ENCODE measurements around the gene AMMECR1L.

Gene AMMECR1L

DNA sequence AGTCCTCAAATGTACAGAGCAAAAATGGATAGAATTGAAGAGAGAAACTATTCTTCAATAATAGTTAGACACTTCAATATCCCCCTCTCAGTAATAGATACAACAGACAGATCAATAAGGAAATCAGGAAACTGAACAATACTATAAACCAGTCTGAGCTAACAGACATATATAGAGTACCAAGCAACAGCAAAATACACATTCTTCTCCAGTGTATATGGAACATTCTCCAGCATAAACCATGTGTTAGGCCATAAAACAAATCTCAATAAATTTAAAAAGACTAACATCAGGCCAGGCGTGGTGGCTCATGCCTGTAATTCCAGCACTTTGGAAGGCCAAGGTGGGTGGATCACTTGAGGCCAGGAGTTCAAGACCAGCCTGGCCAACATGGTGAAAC, 43.7 kb upstream of the AMMECR1L start:
- Histone ChIP-seq H4K20me1 (ENCODE audit: insufficient read depth, low read length, poor library complexity, severe bottlenecking) (no peaks in the 10 kb centered on the region), H3F3A (ENCODE audit: low read depth) (no peaks in the 10 kb centered on the region), H3K9me2 (replicated peaks; ENCODE audit: low read depth, low read length) (no peaks in the 10 kb centered on the region), H3K4me3 (ENCODE audit: low read length, poor library complexity, severe bottlenecking) (no peak overlapping the region), H2AFZ (ENCODE audit: low read length) (no peak overlapping the region), H3K79me2 (ENCODE audit: insufficient read depth, low read length) (no peaks in the 10 kb centered on the region), H3K4me1 (ENCODE audit: insufficient read depth, low read length, poor library complexity, severe bottlenecking) (no peaks in the 10 kb centered on the region), H3K9me3 (ENCODE audit: insufficient read depth, low read depth, low read length) (no peaks in the 10 kb centered on the region), H3K36me3 (ENCODE audit: insufficient read depth, low read length) (no peaks in the 10 kb centered on the region), H3K4me2 (ENCODE audit: low read depth, low read length, poor library complexity, severe bottlenecking) (no peak overlapping the region), H3K9ac (ENCODE audit: low read depth, low read length, poor library complexity, severe bottlenecking) (no peak overlapping the region), H3K27me3 (ENCODE audit: insufficient read depth, low read length, poor library complexity, severe bottlenecking) (no peaks in the 10 kb centered on the region)
- TF ChIP-seq EZH2phosphoT487 (IDR thresholded peaks at IDR 0.05; ENCODE audit: borderline replicate concordance) (no peak), CTCF (conservative IDR thresholded peaks at IDR 0.05; ENCODE audit: low read length) (no peak)

DNA sequence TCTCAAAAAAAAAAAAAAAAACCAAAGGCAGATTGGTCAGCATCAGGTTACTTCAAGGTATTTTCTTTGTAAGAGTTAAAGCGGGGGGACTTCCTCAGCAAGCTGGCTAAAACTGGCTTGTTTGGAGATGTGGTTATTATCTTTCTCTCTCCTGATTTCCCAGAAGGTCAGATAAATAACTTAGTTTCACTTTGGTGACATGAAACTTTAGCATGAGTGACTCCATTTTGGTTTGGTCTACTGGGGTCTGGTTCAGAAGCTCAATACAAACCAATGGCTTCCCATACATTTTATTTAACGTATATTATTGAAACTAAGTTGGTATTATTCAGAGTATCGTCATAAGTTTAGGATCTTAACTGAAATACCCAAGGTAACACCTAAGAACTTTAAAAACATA, 41.6 kb upstream of the AMMECR1L start:
- no peaks in the 10 kb centered on the region for H3K27me3 ChIP-seq (ENCODE audit: insufficient read depth, low read length, poor library complexity, severe bottlenecking)
- no peaks in the 10 kb centered on the region for H3K4me1 ChIP-seq (ENCODE audit: insufficient read depth, low read length, poor library complexity, severe bottlenecking)
- no peak overlapping the region for H3K4me3 ChIP-seq (ENCODE audit: low read length, poor library complexity, severe bottlenecking)
- no peaks in the 10 kb centered on the region for H3K79me2 ChIP-seq (ENCODE audit: insufficient read depth, low read length)
- H3K9ac ChIP-seq (ENCODE audit: low read depth, low read length, poor library complexity, severe bottlenecking): no peak overlapping the region
- H4K20me1 ChIP-seq (ENCODE audit: insufficient read depth, low read length, poor library complexity, severe bottlenecking): no peaks in the 10 kb centered on the region
- no peaks in the 10 kb centered on the region for H3K9me2 ChIP-seq (replicated peaks; ENCODE audit: low read depth, low read length)
- H3K9me3 ChIP-seq (ENCODE audit: insufficient read depth, low read depth, low read length): no peaks in the 10 kb centered on the region
- no peak overlapping the region for H3K4me2 ChIP-seq (ENCODE audit: low read depth, low read length, poor library complexity, severe bottlenecking)
- H3F3A ChIP-seq (ENCODE audit: low read depth): no peaks in the 10 kb centered on the region
- no peak for TF ChIP-seq CTCF (conservative IDR thresholded peaks at IDR 0.05; ENCODE audit: low read length)
- TF ChIP-seq EZH2phosphoT487 (IDR thresholded peaks at IDR 0.05; ENCODE audit: borderline replicate concordance): no peak
- no peak overlapping the region for H2AFZ ChIP-seq (ENCODE audit: low read length)
- no peaks in the 10 kb centered on the region for H3K36me3 ChIP-seq (ENCODE audit: insufficient read depth, low read length)

DNA sequence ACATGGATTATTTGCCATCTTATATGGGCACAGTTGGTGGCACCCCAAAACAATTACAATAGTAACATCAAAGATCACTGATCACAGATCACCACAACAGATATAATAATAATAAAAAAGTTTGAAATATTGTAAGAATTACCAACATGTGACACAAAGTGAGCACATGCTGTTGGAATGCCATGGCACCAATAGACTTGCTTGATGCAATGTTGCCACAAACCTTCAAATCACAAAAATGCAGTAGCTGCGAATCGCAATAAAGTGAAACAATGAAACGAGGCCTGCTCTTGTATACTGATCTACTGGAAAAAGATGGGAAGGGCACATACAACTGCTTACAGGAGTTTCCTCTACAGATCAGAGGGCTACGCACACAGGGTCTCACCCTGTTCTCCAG, 32.2 kb upstream of the AMMECR1L start:
- Histone ChIP-seq H3K4me2 (ENCODE audit: low read depth, low read length, poor library complexity, severe bottlenecking) (no peak overlapping the region), H3K79me2 (ENCODE audit: insufficient read depth, low read length) (no peaks in the 10 kb centered on the region), H3K9me2 (replicated peaks; ENCODE audit: low read depth, low read length) (no peaks in the 10 kb centered on the region), H3F3A (ENCODE audit: low read depth) (no peaks in the 10 kb centered on the region), H3K9me3 (ENCODE audit: insufficient read depth, low read depth, low read length) (no peaks in the 10 kb centered on the region), H2AFZ (ENCODE audit: low read length) (no peak overlapping the region), H3K27me3 (ENCODE audit: insufficient read depth, low read length, poor library complexity, severe bottlenecking) (no peaks in the 10 kb centered on the region), H3K4me1 (ENCODE audit: insufficient read depth, low read length, poor library complexity, severe bottlenecking) (no peaks in the 10 kb centered on the region), H3K9ac (ENCODE audit: low read depth, low read length, poor library complexity, severe bottlenecking) (no peak overlapping the region), H3K36me3 (ENCODE audit: insufficient read depth, low read length) (no peaks in the 10 kb centered on the region), H3K4me3 (ENCODE audit: low read length, poor library complexity, severe bottlenecking) (no peak overlapping the region), H4K20me1 (ENCODE audit: insufficient read depth, low read length, poor library complexity, severe bottlenecking) (no peaks in the 10 kb centered on the region)
- no peak for TF ChIP-seq EZH2phosphoT487 (IDR thresholded peaks at IDR 0.05; ENCODE audit: borderline replicate concordance)
- TF ChIP-seq CTCF (conservative IDR thresholded peaks at IDR 0.05; ENCODE audit: low read length): no peak
